Measurements from ENCODE around the gene MAP3K9. TPM values are rescaled to one million over a fixed set of nuclear protein-coding genes. Genes with fewer than 3 reads are reported as not detected.
"Not testable (repeated sequence)": the region's sequence is repeated elsewhere in the genome, so short reads cannot be mapped to it uniquely, and the experiment has no call there.

Gene MAP3K9
- total and polyA plus RNA-seq, 2 experiments from 2014 or later = 4.4 to 9.2 TPM

- Histone ChIP-seq H3K27me3 (no peaks in the 10 kb centered on the region), H3K27ac (no peak overlapping the region), H3K9me3 (ENCODE audit: low read depth) (no peaks in the 10 kb centered on the region), H2AFZ (no peak overlapping the region), H3K9me2 (replicated peaks; ENCODE audit: insufficient read depth) (no peaks in the 10 kb centered on the region), H3K4me1 (ENCODE audit: insufficient read depth) (no peaks in the 10 kb centered on the region), H3K36me3 (replicated peaks; ENCODE audit: insufficient read depth, low read depth) (no peaks in the 10 kb centered on the region), H3K4me3 (no peak overlapping the region), H3K4me2 (no peak overlapping the region), H4K20me1 (ENCODE audit: insufficient read depth, poor library complexity, severe bottlenecking) (no peaks in the 10 kb centered on the region), H3K79me2 (no peaks in the 10 kb centered on the region)
- no peak for TF ChIP-seq EZH2 (IDR thresholded peaks at IDR 0.05; ENCODE audit: borderline replicate concordance)
- TF ChIP-seq EZH2phosphoT487 (IDR thresholded peaks at IDR 0.05; ENCODE audit: low read depth, severe bottlenecking, unreplicated experiment) = no peak
- TF ChIP-seq CTCF (IDR thresholded peaks at IDR 0.05; ENCODE audit: poor library complexity) = no peak
- no peak for DNase-seq (ENCODE audit: low spot score)
These were observed 103.1 kb downstream of the MAP3K9 start for GRCh38 chr14:70706177-70706576.

- Histone ChIP-seq H3K4me2 (no peak overlapping the region), H3K27ac (no peak overlapping the region), H2AFZ (no peak overlapping the region), H3K4me1 (ENCODE audit: insufficient read depth) (no peaks in the 10 kb centered on the region), H3K27me3 (no peaks in the 10 kb centered on the region), H3K79me2 (no peaks in the 10 kb centered on the region), H3K4me3 (no peak overlapping the region), H4K20me1 (ENCODE audit: insufficient read depth, poor library complexity, severe bottlenecking) (no peaks in the 10 kb centered on the region), H3K36me3 (replicated peaks; ENCODE audit: insufficient read depth, low read depth) (no peaks in the 10 kb centered on the region), H3K9me2 (replicated peaks; ENCODE audit: insufficient read depth) (no peaks in the 10 kb centered on the region), H3K9me3 (ENCODE audit: low read depth) (no peaks in the 10 kb centered on the region)
- WGBS (ENCODE audit: low lambda C conversion rate, missing lambda C conversion rate) = 96% methylated on average over 1 of the region's 1 CpG
- TF ChIP-seq EZH2phosphoT487 (IDR thresholded peaks at IDR 0.05; ENCODE audit: low read depth, severe bottlenecking, unreplicated experiment) (no peak), CTCF (IDR thresholded peaks at IDR 0.05; ENCODE audit: poor library complexity) (no peak), EZH2 (IDR thresholded peaks at IDR 0.05; ENCODE audit: borderline replicate concordance) (no peak)
- DNase-seq (ENCODE audit: low spot score) = no peak
These were observed 104.4 kb downstream of the MAP3K9 start for GRCh38 chr14:70704960-70705359.

- H3K4me2 ChIP-seq; H3K9me3 ChIP-seq (ENCODE audit: low read depth); H3K4me1 ChIP-seq (ENCODE audit: insufficient read depth); H3K79me2 ChIP-seq; H4K20me1 ChIP-seq (ENCODE audit: insufficient read depth, poor library complexity, severe bottlenecking); H3K27me3 ChIP-seq; H3K36me3 ChIP-seq (replicated peaks; ENCODE audit: insufficient read depth, low read depth); DNase-seq (ENCODE audit: low spot score); H3K4me3 ChIP-seq; H2AFZ ChIP-seq; H3K27ac ChIP-seq; H3K9me2 ChIP-seq (replicated peaks; ENCODE audit: insufficient read depth): not testable (repeated sequence)
- 100% methylated on average over 1 of the region's 1 CpG for WGBS (ENCODE audit: low lambda C conversion rate, missing lambda C conversion rate)
These were observed 105.6 kb downstream of the MAP3K9 start for GRCh38 chr14:70703621-70704168.

GRCh38 chr14:70702161-70702560 is 107.2 kb downstream of the MAP3K9 start:
- TF ChIP-seq EZH2phosphoT487 (IDR thresholded peaks at IDR 0.05; ENCODE audit: low read depth, severe bottlenecking, unreplicated experiment) (no peak), EZH2 (IDR thresholded peaks at IDR 0.05; ENCODE audit: borderline replicate concordance) (no peak), CTCF (IDR thresholded peaks at IDR 0.05; ENCODE audit: poor library complexity) (no peak)
- H3K79me2 ChIP-seq = no peaks in the 10 kb centered on the region
- H3K9me3 ChIP-seq (ENCODE audit: low read depth) = no peaks in the 10 kb centered on the region
- H3K4me2 ChIP-seq = no peak overlapping the region
- no peak overlapping the region for H2AFZ ChIP-seq
- no peaks in the 10 kb centered on the region for H4K20me1 ChIP-seq (ENCODE audit: insufficient read depth, poor library complexity, severe bottlenecking)
- DNase-seq (ENCODE audit: low spot score) = no peak
- H3K4me1 ChIP-seq (ENCODE audit: insufficient read depth) = peaks cover 4% of the 10 kb centered on the region
- no peaks in the 10 kb centered on the region for H3K27me3 ChIP-seq
- no peak overlapping the region for H3K27ac ChIP-seq
- 74% methylated on average over 3 of the region's 3 CpGs for WGBS (ENCODE audit: low lambda C conversion rate, missing lambda C conversion rate)
- no peak overlapping the region for H3K4me3 ChIP-seq
- H3K9me2 ChIP-seq (replicated peaks; ENCODE audit: insufficient read depth) = no peaks in the 10 kb centered on the region
- no peaks in the 10 kb centered on the region for H3K36me3 ChIP-seq (replicated peaks; ENCODE audit: insufficient read depth, low read depth)
